Posterior cingulate gyrus (tissue), 11 donors: ENCODE measurements around the gene C1orf21.

Source experiments
- DNase-seq, 10 donors: peaks; one replicate each; pipeline versions ENCODE4 v3.0.0 to v3.0.0-alpha.2; 2020 to 2021; ENCODE audit warnings: mixed read lengths in 3 of 10
- intact Hi-C: fragments of 100-400 bp; cut with DNase I; formaldehyde crosslinking; loops from one replicate; pipeline ENCODE4 v1.15.1; 2023

The C1orf21 gene

GRCh38 chr1:184507165-184507564, 120.3 kb downstream of the C1orf21 start:
- no peak for DNase-seq
- intact Hi-C loops, result no loop called here

GRCh38 chr1:184507604-184508280, 120.9 kb downstream of the C1orf21 start:
- intact Hi-C loops, result no loop called here
- no peak for DNase-seq

DNA sequence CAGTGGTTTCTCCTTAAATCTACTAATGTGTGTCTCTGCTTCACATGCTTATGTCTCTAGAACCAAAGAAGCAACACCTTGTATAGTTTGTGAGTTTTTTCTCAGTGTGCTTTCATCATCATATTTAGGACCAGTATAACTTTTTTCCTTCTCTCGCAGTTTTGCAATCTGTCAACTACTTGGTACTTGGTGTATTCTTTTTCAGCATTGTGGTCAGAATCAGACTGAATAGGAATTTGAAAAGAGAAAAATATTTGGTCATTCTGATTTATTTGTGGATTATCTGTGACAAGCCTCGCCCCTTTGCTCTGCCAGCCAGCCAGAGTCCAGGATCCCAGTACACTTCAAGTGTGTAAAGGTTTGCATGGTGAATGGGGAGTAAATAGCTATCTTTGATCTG, 122.3 kb downstream of the C1orf21 start:
- no peak for DNase-seq
- intact Hi-C loops, result no loop called here

- intact Hi-C loops, result no loop called here
- DNase-seq, result no peak
Measured at GRCh38 chr1:184510110-184510509, 123.3 kb downstream of the C1orf21 start.

DNA sequence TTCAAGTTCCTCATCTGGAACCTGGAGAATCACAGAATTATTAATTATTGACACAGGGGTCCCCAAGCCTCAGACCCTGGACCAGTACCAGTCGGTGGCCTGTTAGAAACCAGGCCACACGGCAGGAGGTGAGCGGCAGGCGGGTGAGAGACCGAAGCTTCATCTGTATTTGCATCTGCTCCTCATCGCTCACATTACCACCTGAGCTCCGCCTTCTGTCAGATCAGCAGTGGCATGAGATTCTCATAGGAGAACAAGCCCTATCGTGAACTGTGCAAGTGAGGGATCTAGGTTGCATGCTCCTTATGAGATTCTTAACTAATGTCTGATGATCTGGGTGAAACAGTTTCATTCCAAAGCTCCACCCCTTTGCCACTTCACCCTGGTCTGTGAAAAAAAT, 125.9 kb downstream of the C1orf21 start:
- intact Hi-C loops, result no loop called here
- no peak for DNase-seq

DNA sequence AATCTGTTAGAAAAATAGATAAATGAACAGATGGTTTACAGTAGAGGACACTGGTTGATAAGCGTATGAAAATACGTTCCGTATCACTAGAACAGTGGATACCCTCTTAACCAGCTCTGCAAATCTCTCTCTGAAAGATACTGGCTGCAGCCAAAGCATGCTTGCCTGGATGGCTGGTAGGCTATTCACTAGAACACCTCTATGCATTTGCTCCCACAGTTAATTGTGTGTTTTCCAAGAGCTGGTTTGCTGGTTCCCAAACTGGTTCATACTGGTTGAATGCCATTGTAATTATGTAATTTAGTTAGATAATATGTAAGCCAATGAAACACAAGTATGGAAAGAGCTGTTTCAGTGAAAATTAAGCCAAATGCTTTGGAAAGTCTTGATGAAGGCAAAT, 126.6 kb downstream of the C1orf21 start:
- intact Hi-C loops, result no loop called here

DNA sequence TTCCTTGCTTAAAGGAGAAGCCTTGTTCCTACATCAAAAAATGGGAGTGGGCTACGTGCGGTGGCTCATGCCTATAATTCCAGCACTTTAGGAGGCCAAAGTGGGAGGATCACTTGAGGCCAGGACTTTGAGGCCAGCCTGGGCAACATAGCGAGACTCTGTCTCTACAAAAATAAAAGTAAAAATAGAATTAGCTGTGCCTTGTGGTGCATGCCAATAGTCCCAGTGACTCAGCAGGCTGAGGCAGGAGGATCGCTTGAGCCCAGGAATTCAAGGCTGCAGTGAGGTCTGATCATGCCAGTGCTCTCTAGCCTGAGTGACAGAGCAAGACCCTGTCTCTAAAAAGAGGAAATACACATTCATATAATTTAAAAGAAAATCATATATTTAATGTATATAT, 127.1 kb downstream of the C1orf21 start:
- DNase-seq, result peak in 2 of 10 donors; percentile 15 to 50
- intact Hi-C loops, result no loop called here

More for the DNA sequence above, 126.6 kb downstream of the C1orf21 start:
- DNase-seq, result no peak

- no peak for DNase-seq
- intact Hi-C loops, result no loop called here
Measured at GRCh38 chr1:184514447-184514846, 127.6 kb downstream of the C1orf21 start.

DNA sequence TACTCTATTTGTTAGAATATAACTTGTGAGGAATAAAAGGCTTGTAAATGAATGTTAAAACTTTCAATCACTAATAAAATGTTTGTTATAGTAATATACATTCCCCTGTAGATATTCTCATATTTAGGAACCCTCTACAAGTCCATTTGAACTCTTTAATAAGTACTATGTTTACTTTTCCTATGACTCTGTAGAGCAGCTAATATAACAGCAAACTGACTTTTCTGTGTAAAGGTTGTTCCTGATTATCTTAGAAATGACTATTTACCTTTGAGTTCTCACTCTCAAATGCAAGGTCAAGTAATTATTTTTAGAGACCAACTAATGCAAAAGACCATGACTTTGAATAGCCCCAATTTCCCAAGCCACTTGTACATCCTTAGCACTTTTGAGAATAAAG, 130.3 kb downstream of the C1orf21 start:
- DNase-seq, result no peak
- intact Hi-C loops, result no loop called here

- DNase-seq, result no peak
- intact Hi-C loops, result no loop called here
Measured at GRCh38 chr1:184518736-184519357, 132.0 kb downstream of the C1orf21 start.

GRCh38 chr1:184520336-184520735, 133.5 kb downstream of the C1orf21 start:
- DNase-seq, result no peak
- intact Hi-C loops, result no loop called here

DNA sequence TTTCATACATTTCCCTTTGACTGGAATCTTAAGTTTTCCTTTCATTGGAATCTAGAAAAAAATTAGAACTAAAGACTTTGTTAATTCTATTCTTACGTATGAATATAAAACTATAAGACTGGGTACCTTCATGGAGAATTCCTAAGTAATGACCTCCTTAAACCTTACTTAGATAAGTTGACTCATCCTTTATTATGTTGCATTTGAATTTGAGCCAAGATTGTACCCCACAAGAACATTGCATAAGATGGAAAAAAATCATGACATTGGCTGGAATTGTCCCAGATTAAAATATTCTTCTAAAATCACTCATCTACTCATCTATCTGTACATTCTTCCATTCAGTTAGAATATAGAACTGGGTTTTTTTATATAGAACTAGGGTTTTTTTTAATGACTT, 137.4 kb downstream of the C1orf21 start:
- DNase-seq, result no peak
- intact Hi-C loops, result no loop called here

GRCh38 chr1:184527402-184527801, 140.6 kb downstream of the C1orf21 start:
- intact Hi-C loops, result no loop called here
- DNase-seq, result no peak

- intact Hi-C loops, result no loop called here
- no peak for DNase-seq
Measured at GRCh38 chr1:184530226-184530625, 143.4 kb downstream of the C1orf21 start.

GRCh38 chr1:184531296-184531695, 144.5 kb downstream of the C1orf21 start:
- intact Hi-C loops, result no loop called here
- DNase-seq, result no peak

- intact Hi-C loops, result no loop called here
- DNase-seq, result no peak
Measured at GRCh38 chr1:184532199-184532598, 145.4 kb downstream of the C1orf21 start.

GRCh38 chr1:184533049-184533448, 146.2 kb downstream of the C1orf21 start:
- intact Hi-C loops, result no loop called here

DNA sequence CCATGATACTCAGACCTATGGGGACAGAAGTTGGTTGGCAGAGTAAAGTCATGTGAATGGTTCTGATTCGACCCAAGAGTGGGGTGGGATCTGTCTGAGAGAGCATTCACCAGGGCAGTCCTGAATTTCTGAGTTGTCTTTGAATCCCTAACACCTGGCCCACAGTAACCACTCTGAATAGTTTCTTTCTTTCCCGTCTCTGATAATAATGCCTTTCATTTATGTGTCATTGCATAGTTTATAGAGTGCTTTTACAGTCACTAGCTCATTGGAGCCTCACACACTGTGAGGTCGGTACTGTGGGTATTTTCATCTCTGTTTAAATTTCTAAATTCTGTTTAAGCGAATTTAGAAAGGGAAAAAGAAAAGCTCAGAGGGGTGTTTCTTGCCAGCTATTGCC, 147.1 kb downstream of the C1orf21 start:
- DNase-seq, result no peak
- intact Hi-C loops, result no loop called here

More at GRCh38 chr1:184533049-184533448, 146.2 kb downstream of the C1orf21 start:
- no peak for DNase-seq

GRCh38 chr1:184534690-184535089, 147.9 kb downstream of the C1orf21 start:
- no peak for DNase-seq
- intact Hi-C loops, result no loop called here

GRCh38 chr1:184535191-184535970, 148.6 kb downstream of the C1orf21 start:
- intact Hi-C loops, result no loop called here
- no peak for DNase-seq

DNA sequence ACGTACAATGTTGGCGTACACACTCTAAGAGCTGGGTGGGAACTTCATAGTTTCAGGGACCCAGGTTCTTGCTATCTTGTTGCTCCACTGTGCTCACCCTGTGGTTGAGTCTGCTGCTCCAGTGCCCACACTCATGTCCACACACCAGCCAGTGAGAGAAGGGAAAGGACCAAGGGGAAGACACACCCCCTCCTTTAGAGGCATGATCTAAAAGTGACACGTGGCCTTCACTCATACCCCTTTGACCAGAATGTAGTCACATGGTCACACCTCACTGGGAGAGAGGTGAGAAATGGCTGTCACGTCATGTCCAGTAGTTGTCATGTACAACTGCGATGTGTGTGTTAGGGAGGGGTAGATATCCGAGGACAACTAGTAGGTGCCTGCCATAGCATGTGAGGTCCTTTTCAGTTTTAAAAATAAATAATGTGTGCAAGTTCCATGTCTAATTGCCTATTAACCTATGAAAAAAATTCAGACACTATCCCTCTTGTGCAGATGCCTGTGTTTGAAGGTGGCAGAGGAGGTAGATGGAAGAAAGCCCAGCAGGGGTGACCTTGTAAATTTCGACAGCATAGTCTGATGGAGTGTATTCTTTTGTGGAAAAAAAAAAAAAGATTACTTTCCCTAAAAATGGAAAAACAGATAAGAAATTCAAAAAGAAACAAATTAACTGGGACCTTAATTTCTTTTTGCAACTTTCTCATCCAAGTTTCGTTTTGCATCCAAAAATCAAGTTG, 149.6 kb downstream of the C1orf21 start:
- no peak for DNase-seq
- intact Hi-C loops, result no loop called here
